MM.1S (cell line): ENCODE results near the gene HIGD2B.
"Not testable (repeated sequence)": the region's sequence is repeated elsewhere in the genome, so short reads cannot be mapped to it uniquely, and the experiment has no call there.

Experiments
- CTCF ChIP-seq: fragments of 300-600 bp; sonication (generic); IDR thresholded peaks from 2 replicates; pipeline ENCODE4 v1.5.1; 2016; ENCODE audit warnings: antibody characterized with exemption, low read length, mixed read lengths
- EZH2 ChIP-seq: fragments of 300-600 bp; sonication (generic); optimal IDR thresholded peaks from 2 replicates; pipeline ENCODE3; 2017; ENCODE audit warnings: low read depth, mild to moderate bottlenecking, antibody characterized with exemption, low read length, mixed read lengths

- TF ChIP-seq EZH2, CTCF: not testable (repeated sequence)
These were observed 30.0 kb downstream of the HIGD2B start for GRCh38 chr15:72656014-72656413.
